ENCODE data around the gene CFAP299.

DNA sequence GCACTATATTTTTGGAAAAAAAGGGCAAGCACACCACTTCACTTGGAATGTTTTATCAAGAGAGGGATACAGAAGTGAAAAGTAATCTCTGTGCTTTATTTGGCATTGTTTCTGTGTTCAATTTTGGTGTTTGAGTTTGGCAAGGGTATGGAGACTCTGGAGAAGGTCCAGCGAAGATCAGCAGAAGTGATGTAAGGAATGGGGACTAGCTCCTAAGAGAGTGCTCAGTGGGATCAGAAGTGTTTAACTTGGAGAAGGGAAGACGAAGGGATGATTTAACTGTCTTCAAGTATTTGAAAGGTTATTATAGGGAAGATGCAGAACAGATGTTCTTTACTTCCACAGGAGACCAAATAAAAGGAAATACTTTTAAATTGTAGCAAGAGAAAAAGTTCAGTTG, 74.3 kb downstream of the CFAP299 start:
- TF ChIP-seq POLR2A (IDR thresholded peaks at IDR 0.05) (no peak), POLR2AphosphoS5 (IDR thresholded peaks at IDR 0.05) (no peak)
